ENCODE results near the gene RAB4B. TPM values are rescaled to one million over a fixed set of nuclear protein-coding genes. Genes with fewer than 3 reads are reported as not detected.

Gene RAB4B
- total RNA-seq, 1 experiment from 2014 or later: 10.1 TPM

DNA sequence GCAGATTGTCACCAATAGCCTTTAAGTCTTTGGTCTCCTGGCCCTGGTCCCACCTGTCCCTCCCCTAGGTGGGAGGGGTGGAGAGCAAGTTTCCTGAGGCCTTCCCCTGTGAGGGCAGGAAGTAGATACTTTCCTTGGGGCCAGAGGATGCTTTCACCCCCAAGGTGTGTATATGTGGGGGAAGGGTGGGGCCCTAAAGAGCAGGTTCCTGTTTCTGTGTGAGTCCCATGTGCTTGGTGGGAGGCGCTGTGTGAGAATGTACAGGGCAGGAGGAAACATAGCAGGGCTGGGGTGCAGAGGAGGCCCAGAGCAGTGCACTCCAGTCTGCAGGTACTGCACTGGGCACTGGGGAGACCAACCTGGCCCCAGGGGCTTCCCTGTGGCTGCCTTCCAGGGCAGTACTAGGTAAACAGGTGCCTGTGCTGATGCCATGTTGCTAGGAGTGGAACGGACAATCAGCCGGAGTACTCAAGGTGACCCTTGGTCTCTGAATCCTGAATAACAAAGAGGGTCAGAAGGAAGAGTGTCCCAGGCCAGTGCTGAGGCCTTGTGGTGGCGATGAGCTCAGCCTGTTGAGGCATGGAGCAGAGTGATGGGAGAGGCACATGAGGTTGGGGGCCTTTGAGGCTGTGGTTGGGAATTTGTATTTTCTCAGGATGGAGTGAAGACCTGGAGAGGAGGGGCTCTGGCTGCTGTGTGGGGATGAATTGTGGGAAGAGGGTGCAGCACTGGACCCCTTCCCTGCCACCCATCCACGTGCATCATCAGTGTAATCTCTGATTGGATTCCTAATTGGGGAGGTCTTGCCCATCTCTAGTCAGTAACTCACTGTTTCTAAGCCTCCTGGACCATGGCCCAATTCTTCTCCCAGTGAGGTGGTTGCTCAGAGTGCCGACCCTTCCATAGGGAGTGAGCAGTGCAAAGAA lies 26.1 kb downstream of the RAB4B start:
- intact Hi-C loops (cut with micrococcal nuclease): no loop called here
- Mint-ChIP-seq H3K4me1 (ENCODE audit: insufficient read depth, unreplicated experiment) (peaks cover 52% of the 10 kb centered on the region), H3K9me3 (ENCODE audit: unreplicated experiment) (no peaks in the 10 kb centered on the region), H3K4me3 (ENCODE audit: unreplicated experiment) (no peak overlapping the region), H3K27ac (ENCODE audit: low read depth, unreplicated experiment) (peak overlapping the region; percentile 39), H3K36me3 (ENCODE audit: insufficient read depth, unreplicated experiment) (peaks cover 31% of the 10 kb centered on the region), H3K27me3 (ENCODE audit: insufficient read depth, unreplicated experiment) (no peaks in the 10 kb centered on the region)
- POLR2A ChIA-PET: no interaction called here
- CTCF ChIA-PET: interaction anchor here (0.7 kb wide), 1 partner anchor 404 kb away, joined by 3 read pairs; no protein-coding TSS in a partner anchor
- no peak for DNase-seq (ENCODE audit: unreplicated experiment)
- TF ChIP-seq, protein P1, sequence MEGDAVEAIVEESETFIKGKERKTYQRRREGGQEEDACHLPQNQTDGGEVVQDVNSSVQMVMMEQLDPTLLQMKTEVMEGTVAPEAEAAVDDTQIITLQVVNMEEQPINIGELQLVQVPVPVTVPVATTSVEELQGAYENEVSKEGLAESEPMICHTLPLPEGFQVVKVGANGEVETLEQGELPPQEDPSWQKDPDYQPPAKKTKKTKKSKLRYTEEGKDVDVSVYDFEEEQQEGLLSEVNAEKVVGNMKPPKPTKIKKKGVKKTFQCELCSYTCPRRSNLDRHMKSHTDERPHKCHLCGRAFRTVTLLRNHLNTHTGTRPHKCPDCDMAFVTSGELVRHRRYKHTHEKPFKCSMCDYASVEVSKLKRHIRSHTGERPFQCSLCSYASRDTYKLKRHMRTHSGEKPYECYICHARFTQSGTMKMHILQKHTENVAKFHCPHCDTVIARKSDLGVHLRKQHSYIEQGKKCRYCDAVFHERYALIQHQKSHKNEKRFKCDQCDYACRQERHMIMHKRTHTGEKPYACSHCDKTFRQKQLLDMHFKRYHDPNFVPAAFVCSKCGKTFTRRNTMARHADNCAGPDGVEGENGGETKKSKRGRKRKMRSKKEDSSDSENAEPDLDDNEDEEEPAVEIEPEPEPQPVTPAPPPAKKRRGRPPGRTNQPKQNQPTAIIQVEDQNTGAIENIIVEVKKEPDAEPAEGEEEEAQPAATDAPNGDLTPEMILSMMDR (IDR thresholded peaks at IDR 0.05; ENCODE audit: unreplicated experiment): no peak
- BruUV-seq (replicated peaks): no TSS peak

DNA sequence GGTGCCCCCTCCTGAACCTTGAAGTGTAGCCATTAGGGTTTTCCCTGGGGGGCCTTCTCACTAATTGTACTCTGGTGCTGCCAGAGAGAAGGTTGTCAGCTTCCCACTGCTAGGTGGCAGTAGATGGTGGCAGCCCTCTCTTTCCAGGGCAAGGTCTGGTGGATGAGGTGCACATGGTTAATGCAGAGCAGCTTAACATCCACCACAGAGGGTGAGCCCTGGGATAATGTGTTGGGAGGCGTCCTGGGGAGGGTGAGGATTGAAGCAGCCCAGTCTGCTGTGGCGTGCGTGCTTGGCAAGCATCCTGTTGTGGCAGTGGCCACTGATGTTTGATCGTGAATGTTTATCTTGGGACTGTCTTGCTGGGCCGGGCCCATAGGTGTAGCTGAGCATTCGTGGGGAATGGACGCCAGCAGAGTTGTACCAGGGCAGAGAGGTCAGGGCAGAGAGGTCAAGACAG lies 26.8 kb downstream of the RAB4B start:
- POLR2A ChIA-PET: interaction anchor here (0.7 to 1.4 kb wide), 2 partner anchors 27 to 88 kb away, joined by 3 to 5 read pairs; partner anchors contain the start of genes COQ8B, ITPKC and RAB4B
- DNase-seq (ENCODE audit: unreplicated experiment): no peak
- TF ChIP-seq, protein P1 (IDR thresholded peaks at IDR 0.05; ENCODE audit: unreplicated experiment): no peak

GRCh38 chr19:40805258-40805868 lies 27.3 kb downstream of the RAB4B start:
- Mint-ChIP-seq H3K4me3 (ENCODE audit: unreplicated experiment) (no peak overlapping the region), H3K9me3 (ENCODE audit: unreplicated experiment) (no peaks in the 10 kb centered on the region), H3K4me1 (ENCODE audit: insufficient read depth, unreplicated experiment) (peaks cover 47% of the 10 kb centered on the region), H3K36me3 (ENCODE audit: insufficient read depth, unreplicated experiment) (peaks cover 32% of the 10 kb centered on the region), H3K27ac (ENCODE audit: low read depth, unreplicated experiment) (no peak overlapping the region), H3K27me3 (ENCODE audit: insufficient read depth, unreplicated experiment) (no peaks in the 10 kb centered on the region)
- CTCF ChIA-PET: interaction anchor here (0.5 to 1.8 kb wide), 4 partner anchors 14 to 262 kb away, joined by 3 to 9 read pairs (median 4); no protein-coding TSS in a partner anchor
- intact Hi-C loops (cut with micrococcal nuclease): no loop called here
- POLR2A ChIA-PET: interaction anchor here (0.7 to 1.4 kb wide), 2 partner anchors 27 to 89 kb away, joined by 3 to 5 read pairs; partner anchors contain the start of genes COQ8B, ITPKC and RAB4B
- BruUV-seq (replicated peaks): no TSS peak
- TF ChIP-seq, protein P1 (IDR thresholded peaks at IDR 0.05; ENCODE audit: unreplicated experiment): no peak
- no peak for DNase-seq (ENCODE audit: unreplicated experiment)

More for the DNA sequence above, 26.8 kb downstream of the RAB4B start:
- Mint-ChIP-seq H3K27me3 (ENCODE audit: insufficient read depth, unreplicated experiment) (no peaks in the 10 kb centered on the region), H3K36me3 (ENCODE audit: insufficient read depth, unreplicated experiment) (peaks cover 32% of the 10 kb centered on the region), H3K4me3 (ENCODE audit: unreplicated experiment) (no peak overlapping the region), H3K9me3 (ENCODE audit: unreplicated experiment) (no peaks in the 10 kb centered on the region), H3K27ac (ENCODE audit: low read depth, unreplicated experiment) (no peak overlapping the region), H3K4me1 (ENCODE audit: insufficient read depth, unreplicated experiment) (peaks cover 52% of the 10 kb centered on the region)
- intact Hi-C loops (cut with micrococcal nuclease): no loop called here
- no TSS peak for BruUV-seq (replicated peaks)
- CTCF ChIA-PET: interaction anchor here (0.7 kb wide), 1 partner anchor 263 kb away, joined by 3 read pairs; no protein-coding TSS in a partner anchor

All from MCF 10A (cell line).